Smooth muscle cell of trachea (primary cell): ENCODE measurements around the gene GPR155. TPM values are rescaled to one million over a fixed set of nuclear protein-coding genes. Genes with fewer than 3 reads are reported as not detected.

Experiments used
- total RNA-seq: library from RNA; depleted of rRNA; stranded (reverse); fragments of >200 nt; gene quantifications from 2 replicates; pipeline ENCODE4 v1.2.1, GENCODE V29; 2014

GPR155 gene, protein sequence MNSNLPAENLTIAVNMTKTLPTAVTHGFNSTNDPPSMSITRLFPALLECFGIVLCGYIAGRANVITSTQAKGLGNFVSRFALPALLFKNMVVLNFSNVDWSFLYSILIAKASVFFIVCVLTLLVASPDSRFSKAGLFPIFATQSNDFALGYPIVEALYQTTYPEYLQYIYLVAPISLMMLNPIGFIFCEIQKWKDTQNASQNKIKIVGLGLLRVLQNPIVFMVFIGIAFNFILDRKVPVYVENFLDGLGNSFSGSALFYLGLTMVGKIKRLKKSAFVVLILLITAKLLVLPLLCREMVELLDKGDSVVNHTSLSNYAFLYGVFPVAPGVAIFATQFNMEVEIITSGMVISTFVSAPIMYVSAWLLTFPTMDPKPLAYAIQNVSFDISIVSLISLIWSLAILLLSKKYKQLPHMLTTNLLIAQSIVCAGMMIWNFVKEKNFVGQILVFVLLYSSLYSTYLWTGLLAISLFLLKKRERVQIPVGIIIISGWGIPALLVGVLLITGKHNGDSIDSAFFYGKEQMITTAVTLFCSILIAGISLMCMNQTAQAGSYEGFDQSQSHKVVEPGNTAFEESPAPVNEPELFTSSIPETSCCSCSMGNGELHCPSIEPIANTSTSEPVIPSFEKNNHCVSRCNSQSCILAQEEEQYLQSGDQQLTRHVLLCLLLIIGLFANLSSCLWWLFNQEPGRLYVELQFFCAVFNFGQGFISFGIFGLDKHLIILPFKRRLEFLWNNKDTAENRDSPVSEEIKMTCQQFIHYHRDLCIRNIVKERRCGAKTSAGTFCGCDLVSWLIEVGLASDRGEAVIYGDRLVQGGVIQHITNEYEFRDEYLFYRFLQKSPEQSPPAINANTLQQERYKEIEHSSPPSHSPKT
- 4.5 and 7.1 TPM in 2 replicates for total RNA-seq

DNA sequence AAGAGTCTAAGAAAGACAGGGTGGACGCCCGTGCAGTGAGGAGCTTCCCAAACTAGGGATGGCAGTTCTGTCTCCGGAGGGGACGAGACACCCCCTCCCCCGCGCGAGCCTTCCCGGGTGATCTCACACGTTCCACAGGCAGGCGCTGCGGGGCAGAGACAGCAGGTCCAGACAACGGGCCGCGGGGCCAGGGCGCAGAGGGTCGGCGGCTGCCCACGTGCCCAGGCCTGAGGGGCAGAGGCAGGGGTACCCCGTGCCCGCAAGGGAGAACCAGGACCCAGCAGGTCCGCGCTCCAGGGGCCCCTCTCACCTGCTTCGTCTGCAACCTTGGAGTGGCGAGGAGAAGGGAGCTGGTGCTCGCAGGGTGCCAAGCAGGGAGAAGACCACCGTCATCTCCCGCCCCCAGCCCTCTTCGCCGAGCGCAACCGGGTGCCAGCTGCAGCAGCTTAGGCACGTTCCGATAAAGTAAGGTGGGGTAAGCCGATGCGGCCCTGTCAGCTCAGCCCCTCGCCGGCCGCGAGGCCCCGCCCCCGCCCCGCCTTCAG is at the start of gene GPR155:
Gene GPR155, minus strand, starts transcription at position 467 of the 545 bp plus-strand sequence. CDS start 5,073 bp downstream, outside the sequence.

GRCh38 chr2:174395284-174395968 is 91.4 kb downstream of the GPR155 start, which contains the start of gene SCRN3:
Gene SCRN3, plus strand, starts transcription at chr2:174395730. Its CDS starts 2,554 bp downstream, at chr2:174398284.

Other genes with a start within 250 kb of the GPR155 start
- gene OLA1, start 238.5 kb downstream of the GPR155 start, total RNA-seq = 65.2 and 127 TPM in 2 replicates
- not detected in 2 replicates for gene SP9, start 152.1 kb downstream of the GPR155 start, total RNA-seq
- 28.3 and 42.9 TPM in 2 replicates for gene SCRN3, start 91.3 kb downstream of the GPR155 start, total RNA-seq
- gene WIPF1, start 110.8 kb upstream of the GPR155 start, total RNA-seq = 12.2 and 40.3 TPM in 2 replicates